COLO668 (cell line): ENCODE results near the gene CRYBA4.

ENCODE experiments used
- DNase-seq: peaks from one replicate; lab custom pipeline; 2025; ENCODE audit not compliant: unreplicated experiment; lab: John Stamatoyannopoulos, UW

CRYBA4 gene

DNA sequence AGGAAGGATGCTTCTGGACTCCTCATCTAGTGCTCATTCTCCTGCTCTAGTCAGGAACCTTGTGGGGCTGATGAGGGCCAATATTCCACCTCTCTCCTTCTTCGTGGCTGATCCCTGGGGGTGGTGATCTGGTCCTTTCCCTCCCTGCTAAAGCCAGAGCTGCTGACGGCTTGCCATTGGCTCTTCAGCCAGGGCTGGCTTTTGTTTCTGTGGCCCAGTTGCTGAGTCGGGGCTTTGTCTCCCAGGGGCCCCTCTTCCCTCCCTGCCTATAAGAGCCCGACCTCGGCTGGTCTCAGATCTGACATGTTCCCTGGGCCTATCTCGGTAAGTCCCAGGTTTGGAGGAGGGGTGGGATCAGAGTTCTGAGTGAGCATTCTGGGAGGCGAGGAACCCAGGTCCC, at the start of gene CRYBA4:
CRYBA4 (plus strand) TSS at position 301 of the 400 bp plus-strand sequence. CDS start 634 bp downstream, outside the sequence.
- no peak for DNase-seq

DNA sequence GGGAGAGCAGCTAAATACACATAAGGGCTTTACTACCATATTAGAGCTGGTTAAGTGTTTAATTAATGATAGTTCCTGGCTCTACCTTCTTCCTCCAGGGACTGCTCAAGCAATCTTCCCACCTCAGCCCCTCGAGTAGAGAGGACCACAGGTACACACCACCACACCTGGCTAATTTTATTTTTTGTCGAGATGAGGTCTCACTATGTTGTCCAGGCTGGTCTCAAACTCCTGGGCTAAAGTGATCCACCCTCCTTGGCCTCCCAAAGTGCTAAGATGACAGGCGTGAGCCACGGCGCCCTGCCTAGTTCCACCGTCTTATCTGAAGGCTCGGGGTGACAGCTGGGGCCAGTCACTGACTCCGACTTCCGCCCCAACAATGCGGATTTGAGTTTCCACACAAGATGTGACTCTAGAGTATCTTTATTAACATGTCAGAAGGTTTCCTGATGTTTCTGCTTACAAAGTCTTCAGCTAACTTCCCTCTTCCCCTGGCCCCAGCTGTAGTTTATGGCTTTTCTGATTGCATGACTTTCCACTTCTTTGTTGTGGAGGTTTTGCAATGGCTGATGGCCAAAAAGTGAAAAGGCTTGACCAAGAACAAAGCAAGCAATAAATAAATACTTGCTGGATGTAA, 48.6 kb upstream of the CRYBA4 start:
- DNase-seq, result no peak

GRCh38 chr22:26574001-26574723, 47.6 kb upstream of the CRYBA4 start:
- DNase-seq, result no peak

DNA sequence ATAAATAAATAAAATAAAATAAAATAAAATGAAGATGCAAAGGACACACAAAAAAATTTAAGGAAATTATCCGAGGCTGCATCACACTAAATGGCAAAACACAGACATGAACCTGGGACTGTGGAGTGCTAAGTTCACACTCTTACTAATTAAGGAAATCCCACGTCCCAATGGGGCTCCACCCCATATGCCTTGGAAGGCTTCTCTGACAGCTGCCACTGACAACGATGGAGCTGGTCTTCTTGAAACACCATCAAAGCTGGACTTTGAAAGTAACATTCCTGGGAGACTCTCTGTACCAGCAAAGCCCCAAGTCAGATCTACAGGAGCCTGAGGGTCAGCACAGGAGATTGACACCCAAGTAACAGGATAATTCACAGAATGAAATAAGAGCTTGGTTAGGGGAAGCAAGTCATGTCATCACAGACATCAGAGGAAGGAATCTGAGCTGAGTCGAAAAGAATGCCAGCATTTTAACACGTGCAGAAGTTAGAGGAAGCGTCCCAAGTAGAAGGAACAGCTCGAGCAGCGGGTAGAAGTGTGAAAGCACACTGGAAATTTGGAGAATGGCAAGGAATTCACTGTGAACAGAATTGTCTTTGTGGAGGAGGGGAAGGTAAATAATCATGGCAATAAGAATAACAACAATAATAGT, 45.6 kb upstream of the CRYBA4 start:
- DNase-seq, result no peak

GRCh38 chr22:26577081-26577480, 44.7 kb upstream of the CRYBA4 start:
- no peak for DNase-seq

DNA sequence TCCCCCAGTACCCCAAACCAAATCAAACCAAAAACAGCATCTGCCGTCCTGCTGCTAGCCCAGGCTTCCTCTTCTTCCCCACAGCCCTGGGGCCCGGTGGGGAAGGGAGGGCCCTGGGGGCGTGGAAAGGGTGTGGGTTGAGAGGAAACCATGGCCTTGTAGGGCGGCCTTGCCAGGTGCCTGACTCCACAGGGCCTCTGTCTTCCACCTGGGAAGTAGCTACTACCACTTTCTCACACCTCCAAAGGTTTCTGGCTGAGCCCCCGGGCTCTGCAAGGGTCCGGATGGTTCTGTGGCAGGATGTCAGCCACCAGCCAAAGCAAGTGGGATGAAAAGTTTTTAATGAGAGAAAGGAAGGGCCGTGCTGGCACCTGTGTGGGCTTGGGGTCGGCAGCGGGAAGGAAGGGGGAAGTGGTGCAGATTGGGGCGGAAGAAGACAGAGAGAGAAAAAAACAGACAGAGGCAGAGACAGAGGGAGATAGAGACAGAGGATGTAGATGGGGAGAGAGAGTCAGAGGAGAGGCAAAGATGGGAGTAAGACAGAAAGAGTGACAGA, 42.4 kb upstream of the CRYBA4 start:
- no peak for DNase-seq

GRCh38 chr22:26580240-26580962, 41.4 kb upstream of the CRYBA4 start:
- DNase-seq, result no peak

- no peak for DNase-seq
Observed at GRCh38 chr22:26581026-26581425, 40.7 kb upstream of the CRYBA4 start.

DNA sequence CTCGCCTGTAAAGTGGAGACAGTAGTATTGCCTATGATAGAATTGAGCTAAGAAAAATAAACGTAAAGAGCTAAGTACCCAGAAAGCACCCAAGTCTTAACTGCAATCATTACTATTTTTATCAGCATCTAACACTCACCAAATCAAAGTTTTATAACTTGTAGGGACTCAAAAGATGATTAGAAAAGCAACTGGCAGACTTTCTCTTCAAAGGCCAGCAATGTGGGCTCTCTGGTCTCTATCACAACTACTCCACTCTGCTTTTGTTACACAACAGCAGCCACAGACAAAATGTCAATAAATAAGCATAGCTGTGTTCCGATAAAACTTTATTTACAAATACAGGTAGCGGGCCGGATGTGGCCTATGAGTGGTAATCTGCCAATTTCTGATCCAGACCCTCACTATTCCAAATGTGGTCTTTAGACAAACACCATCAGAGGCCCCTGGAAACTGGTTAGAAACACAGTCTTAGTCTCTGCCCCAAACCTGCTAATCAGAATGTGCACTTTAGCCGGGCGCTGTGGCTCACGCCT, 40.1 kb upstream of the CRYBA4 start:
- no peak for DNase-seq

DNA sequence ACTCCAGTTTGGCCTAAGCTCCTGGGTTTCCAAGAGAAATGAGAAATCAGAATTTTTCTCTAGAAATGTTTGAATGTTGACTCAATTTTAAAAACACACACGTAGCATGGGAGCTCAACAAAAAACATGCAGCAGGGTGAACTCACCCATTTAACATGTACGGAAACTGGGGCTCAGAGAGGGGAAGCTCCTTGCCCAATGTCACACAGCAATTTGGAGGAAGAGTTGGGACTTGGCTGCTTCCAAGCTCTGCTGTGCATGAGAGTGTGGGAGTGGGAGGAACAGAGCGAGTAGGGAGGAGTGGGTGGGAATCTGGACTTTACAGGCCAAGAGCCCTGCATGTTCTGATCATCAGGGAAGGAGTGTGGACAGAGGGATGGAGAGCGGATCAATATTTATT, 37.8 kb upstream of the CRYBA4 start:
- DNase-seq, result no peak

DNA sequence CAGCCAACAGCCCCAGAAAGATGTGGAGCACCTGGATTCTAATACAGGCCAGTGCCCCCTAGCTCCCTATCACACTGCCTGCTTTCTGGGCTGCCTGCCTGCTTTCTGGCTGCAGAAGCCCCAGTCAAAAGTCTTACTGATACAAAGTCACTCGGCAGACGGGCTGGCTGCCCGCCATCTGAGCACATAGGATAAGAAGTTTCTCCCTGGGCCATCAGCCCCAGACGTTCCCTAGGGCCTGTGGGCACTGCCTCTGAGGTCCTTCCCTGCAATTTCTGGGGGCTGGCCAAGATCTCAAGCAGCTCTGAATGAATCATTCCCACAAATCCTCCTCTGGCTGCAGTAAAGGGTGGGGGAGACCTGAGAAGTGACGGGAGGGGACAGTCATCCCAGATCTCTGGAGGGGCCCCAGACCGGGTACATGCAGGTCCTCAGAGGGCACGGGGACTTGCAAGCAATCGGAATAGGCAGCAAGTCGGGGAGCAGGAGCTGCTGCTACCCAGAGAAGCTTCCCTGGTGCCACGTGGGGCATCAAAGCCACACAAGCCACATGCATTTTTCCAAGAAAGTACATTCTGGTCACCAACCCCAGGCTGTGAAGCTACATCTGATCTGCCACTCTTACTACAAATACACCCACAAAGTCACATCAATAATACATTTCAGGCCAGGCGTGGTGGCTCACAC, 36.5 kb upstream of the CRYBA4 start:
- DNase-seq, result no peak

- DNase-seq, result no peak
Observed at GRCh38 chr22:26586556-26587325, 35.0 kb upstream of the CRYBA4 start.

DNA sequence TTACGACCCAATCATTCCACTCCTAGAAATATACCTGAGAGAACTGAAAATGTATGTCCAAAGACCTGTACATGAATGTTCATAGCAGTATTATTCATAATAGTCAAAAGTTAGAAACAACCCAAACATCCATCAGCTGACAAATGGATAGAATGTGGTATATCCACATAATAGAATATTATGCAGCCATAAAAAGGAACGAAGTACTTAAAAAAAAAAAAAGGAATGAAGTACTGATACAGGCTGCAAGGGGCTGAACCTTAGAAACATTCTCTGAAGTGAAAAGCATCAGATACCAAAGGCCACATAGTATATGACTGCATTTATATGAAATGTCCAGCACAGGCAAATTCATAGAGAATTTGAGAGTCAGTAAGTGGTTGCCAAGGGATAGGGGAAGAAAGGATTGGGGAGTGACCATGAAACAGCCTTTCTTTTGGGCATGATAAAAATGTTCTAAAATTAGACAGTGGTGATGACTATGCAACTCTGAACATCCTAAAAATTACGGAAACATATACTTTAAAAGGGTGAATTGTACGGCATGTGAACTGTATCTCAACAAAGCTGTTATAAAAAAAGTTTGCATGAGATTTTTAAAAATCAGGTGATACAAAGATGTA, 33.7 kb upstream of the CRYBA4 start:
- no peak for DNase-seq

DNA sequence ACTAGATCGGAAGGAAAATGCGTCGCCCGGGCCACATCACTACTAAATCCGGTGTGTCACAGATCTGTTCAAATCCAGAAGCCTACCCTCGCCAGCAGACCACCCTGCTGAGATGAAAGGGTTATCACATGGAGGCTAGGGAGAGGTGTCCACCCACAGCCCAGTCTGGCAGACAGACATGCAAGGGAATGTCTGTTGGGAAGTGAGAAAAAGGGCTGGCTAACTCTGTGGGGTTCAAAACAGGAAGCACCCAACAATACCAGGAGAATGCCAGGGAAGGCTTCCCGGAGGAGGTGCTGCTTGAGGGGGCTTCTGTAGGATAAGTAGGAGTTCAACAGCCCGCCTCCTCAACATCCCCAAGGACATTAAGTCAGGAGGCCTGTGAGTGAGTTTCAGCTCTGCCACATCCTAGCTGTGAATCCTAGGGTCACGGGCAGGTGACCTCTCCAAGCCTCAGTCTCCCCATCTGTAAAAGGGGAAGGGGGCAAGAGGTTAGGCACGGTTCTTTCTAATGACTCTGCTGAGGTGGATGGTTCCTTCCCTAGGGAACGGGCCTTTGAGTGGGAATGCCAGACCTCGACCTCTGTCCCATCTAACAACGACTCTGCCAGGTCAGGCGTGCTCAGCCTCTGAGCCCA, 32.9 kb upstream of the CRYBA4 start:
- no peak for DNase-seq

DNA sequence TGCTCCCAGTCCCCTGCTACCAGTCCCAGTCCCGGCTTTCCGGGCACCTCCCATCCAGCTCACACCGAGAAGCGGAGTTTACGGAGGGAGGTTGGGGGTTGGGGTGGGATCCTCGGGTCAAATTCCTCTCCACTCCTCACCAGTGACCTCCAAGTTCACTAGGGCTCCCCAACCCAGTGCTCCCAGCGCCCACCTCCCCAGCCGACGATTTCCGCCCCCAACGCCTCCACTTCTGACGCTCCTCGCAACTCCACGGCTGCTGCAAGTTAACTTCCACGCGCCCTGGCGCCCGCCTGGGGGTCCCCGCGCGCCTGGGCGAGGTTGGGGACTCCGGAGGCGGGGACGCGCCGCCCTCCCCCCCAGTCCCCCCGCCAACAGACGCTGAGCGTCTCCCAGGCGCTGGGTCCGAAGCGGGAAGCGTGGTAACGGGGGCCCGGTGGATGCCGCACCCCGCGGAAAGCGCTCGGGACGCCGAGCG, 32.4 kb upstream of the CRYBA4 start:
- DNase-seq, result peak; percentile 23

GRCh38 chr22:26589845-26590736, 31.7 kb upstream of the CRYBA4 start, which contains the start of gene TPST2:
Gene TPST2 (minus strand): TSS chr22:26590132. CDS start chr22:26541630, 48,502 bp downstream.
- DNase-seq, result peak; percentile 84

DNA sequence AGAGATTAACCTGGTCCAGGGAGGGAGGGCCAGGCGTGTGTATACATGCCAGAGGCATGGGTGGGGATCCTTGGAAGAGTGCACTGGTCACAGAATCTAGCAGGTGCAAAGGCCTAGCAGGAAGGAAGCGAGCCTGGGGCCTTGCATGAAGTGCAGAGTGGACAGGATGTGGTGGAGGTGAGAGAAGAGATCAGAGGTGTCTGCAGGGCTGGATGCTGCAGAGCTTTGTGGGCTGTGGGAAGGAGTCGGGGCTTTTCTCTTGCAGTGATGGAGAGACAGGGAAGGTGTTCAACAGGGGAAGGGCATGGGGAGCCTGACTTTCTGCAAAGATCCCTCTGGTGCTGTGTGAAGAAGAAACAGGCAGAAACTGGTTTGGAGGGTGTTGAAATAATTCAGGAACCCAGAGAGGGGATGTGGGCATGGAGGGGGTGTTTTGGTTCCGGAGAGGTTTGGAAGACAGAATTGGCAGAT, 29.3 kb upstream of the CRYBA4 start:
- peak; percentile 54 for DNase-seq
